ENCODE measurements around the gene HINFP.

DNA sequence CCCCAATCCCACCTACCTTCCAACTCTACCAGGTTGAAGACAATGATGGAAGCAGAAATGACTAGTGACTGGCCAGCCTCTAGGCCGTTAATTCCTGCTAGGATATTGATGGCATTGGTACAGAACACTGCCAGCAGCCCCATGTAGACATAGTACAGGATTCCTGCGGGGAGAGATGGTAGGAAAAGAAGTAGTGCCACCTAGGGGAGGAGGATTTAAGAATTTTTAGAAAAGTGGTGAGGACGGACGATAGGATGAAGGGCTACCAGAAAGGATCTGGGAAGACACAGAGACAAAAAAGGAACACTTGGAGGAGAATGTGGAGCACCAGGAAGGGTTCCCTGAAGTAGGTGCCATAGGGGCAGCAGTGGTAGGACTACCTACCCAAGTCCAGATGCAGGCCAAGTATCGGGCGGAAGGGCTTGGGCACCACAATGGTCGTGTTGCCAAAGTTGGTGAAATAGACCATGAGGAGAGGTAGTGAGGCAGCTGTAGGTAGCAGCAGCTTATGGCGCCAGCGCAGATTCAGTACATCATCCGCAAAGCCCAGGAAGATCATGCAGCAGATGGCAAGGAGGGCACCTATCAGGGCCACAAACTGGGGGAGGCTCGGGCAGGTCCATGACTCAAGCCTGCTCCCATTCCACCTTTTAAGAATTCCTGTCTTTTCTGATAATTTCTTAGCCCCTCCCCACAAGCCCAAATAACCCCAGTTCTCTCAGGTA, 21.0 kb upstream of the HINFP start:
- TF ChIP-seq CTCF (IDR thresholded peaks at IDR 0.05) (peak in 3 of 6 experiments; percentile 10 to 44 (median 14)), POLR2A (IDR thresholded peaks at IDR 0.05) (no peak)
